HG02588 (cell line): ENCODE measurements around the gene OGFR.

Source experiments
- ATAC-seq: cut with Tn5 transposase; IDR thresholded peaks from one replicate; pipeline ENCODE4 v1.9.1; 2021; ENCODE audit warnings: mild to moderate bottlenecking, moderate library complexity; ENCODE audit not compliant: unreplicated experiment

OGFR gene

GRCh38 chr20:62799459-62799858 is 5.2 kb upstream of the OGFR start:
- ATAC-seq: no peak

GRCh38 chr20:62799873-62800272 is 4.8 kb upstream of the OGFR start:
- ATAC-seq: no peak

GRCh38 chr20:62800314-62801259 is 4.0 kb upstream of the OGFR start:
- no peak for ATAC-seq

- ATAC-seq: no peak
Measured at GRCh38 chr20:62801284-62802010, 3.2 kb upstream of the OGFR start.

GRCh38 chr20:62802026-62802712 is 2.5 kb upstream of the OGFR start:
- ATAC-seq: no peak

- ATAC-seq: no peak
Measured at GRCh38 chr20:62804021-62804626, 511 bp upstream of the OGFR start.

GRCh38 chr20:62805155-62805710 is 598 bp downstream of the OGFR start:
- ATAC-seq: no peak

GRCh38 chr20:62805711-62806382 is 1.2 kb downstream of the OGFR start:
- ATAC-seq: no peak

GRCh38 chr20:62806383-62807050 is 1.9 kb downstream of the OGFR start:
- no peak for ATAC-seq

- ATAC-seq: no peak
Measured at GRCh38 chr20:62807444-62808210, 3.0 kb downstream of the OGFR start.

GRCh38 chr20:62808211-62808865 is 3.7 kb downstream of the OGFR start:
- ATAC-seq: no peak

GRCh38 chr20:62809530-62810428 is 5.1 kb downstream of the OGFR start:
- ATAC-seq: no peak

- ATAC-seq: no peak
Measured at GRCh38 chr20:62811320-62811719, 6.7 kb downstream of the OGFR start.

- ATAC-seq: no peak
Measured at GRCh38 chr20:62811720-62812119, 7.1 kb downstream of the OGFR start.

GRCh38 chr20:62812181-62812906 is 7.7 kb downstream of the OGFR start:
- no peak for ATAC-seq

- ATAC-seq: no peak
Measured at GRCh38 chr20:62812907-62813200, 8.2 kb downstream of the OGFR start.

GRCh38 chr20:62813588-62813987 is 9.0 kb downstream of the OGFR start:
- no peak for ATAC-seq
